ENCODE results near the gene FAM184A. TPM values are rescaled to one million over a fixed set of nuclear protein-coding genes. Genes with fewer than 3 reads are reported as not detected.

Gene FAM184A
- total and polyA plus RNA-seq, 2 experiments from 2014 or later, result 13.7 to 18.6 TPM

GRCh38 chr6:119060255-119060907, 18.1 kb downstream of the FAM184A start (continued):
- TF ChIP-seq ZNF462 (CRISPR knock-in tag; IDR thresholded peaks at IDR 0.05) (no peak), ZNF331 (CRISPR knock-in tag; IDR thresholded peaks at IDR 0.05; ENCODE audit: low read depth) (no peak), ZNF114 (CRISPR knock-in tag; IDR thresholded peaks at IDR 0.05) (no peak), ETS1 (IDR thresholded peaks at IDR 0.05) (no peak), EZH2phosphoT487 (IDR thresholded peaks at IDR 0.05; ENCODE audit: unreplicated experiment) (no peak), POLR2AphosphoS5 (IDR thresholded peaks at IDR 0.05; ENCODE audit: low read depth) (no peak), CTCF (conservative IDR thresholded peaks at IDR 0.05; ENCODE audit: low read depth in 2 of 2) (no peak), CREB1 (CRISPR knock-in tag; IDR thresholded peaks at IDR 0.05; ENCODE audit: low read depth) (no peak), EZH2 (IDR thresholded peaks at IDR 0.05; ENCODE audit: low read depth, unreplicated experiment) (no peak)

Data from GM23338 (cell line).